VCaP (cell line): ENCODE measurements around the gene BRD9.
"Not testable (repeated sequence)": the region's sequence is repeated elsewhere in the genome, so short reads cannot be mapped to it uniquely, and the experiment has no call there.

Source experiments
- H3K27ac ChIP-seq: fragments of 450-650 bp; 2 replicates; pipeline ENCODE4 v1.5.1; 2017
- TF ChIP-seq, protein P1 (sequence below): fragments of 450-650 bp; conservative IDR thresholded peaks from 2 replicates; pipeline ENCODE4 v1.5.1; 2017; ENCODE audit warnings: mild to moderate bottlenecking, moderate library complexity

BRD9 gene

DNA sequence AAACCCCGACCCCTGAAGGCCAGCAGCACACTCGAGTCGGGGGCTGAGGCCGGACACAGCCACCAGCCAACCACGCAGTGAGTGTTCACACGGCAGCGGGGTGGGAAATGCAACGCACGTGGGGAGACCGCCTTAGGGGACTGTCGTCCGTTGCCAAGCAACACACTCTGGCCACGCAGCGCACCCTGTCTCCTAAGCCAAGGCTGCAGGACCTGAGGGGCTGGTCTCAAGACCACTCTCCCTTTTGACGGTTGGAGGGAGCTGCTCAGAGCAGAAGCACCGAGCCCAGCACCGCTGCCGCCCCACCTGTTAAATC, 7.5 kb downstream of the BRD9 start:
- H3K27ac ChIP-seq = no peak overlapping the region
- TF ChIP-seq, protein P1, sequence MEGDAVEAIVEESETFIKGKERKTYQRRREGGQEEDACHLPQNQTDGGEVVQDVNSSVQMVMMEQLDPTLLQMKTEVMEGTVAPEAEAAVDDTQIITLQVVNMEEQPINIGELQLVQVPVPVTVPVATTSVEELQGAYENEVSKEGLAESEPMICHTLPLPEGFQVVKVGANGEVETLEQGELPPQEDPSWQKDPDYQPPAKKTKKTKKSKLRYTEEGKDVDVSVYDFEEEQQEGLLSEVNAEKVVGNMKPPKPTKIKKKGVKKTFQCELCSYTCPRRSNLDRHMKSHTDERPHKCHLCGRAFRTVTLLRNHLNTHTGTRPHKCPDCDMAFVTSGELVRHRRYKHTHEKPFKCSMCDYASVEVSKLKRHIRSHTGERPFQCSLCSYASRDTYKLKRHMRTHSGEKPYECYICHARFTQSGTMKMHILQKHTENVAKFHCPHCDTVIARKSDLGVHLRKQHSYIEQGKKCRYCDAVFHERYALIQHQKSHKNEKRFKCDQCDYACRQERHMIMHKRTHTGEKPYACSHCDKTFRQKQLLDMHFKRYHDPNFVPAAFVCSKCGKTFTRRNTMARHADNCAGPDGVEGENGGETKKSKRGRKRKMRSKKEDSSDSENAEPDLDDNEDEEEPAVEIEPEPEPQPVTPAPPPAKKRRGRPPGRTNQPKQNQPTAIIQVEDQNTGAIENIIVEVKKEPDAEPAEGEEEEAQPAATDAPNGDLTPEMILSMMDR = no peak

DNA sequence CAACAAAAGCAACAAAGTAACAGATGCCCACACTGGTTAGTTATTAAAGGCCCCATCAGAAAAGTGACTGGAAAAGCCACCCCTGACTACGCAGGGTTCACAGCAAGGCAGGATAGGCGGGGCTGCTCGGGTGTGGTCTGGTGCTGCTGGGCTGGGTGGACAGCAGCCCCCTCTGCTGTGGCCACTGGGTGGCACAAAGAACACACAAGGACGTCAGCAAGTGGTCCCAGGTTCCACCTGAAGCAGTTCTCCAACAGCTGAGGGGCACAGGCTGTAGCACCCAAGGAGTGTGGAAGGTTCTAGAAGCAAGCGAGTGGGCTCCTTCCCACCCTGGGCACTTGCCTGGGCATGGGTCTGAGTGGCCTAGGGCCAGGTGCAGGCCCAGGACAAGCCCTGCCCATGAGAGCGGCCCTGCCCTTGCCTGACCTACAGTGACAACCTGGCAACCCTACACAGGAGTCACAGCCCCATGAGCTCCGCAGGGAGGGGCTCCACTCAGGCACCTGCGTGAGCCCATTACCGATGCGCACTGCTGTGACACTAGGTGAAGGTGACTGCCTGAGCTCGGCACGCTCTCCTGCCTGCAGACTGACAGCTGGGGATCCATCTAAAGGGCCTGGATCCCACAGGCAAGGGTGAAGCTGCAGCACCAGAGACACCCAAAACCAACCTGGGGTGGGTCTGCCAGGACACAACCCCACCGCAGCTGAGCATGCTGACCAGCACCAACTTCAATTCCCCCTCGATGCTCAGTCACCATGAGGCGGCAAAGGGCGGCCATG, 8.1 kb downstream of the BRD9 start:
- TF ChIP-seq, protein P1 = no peak
- H3K27ac ChIP-seq = no peak overlapping the region

DNA sequence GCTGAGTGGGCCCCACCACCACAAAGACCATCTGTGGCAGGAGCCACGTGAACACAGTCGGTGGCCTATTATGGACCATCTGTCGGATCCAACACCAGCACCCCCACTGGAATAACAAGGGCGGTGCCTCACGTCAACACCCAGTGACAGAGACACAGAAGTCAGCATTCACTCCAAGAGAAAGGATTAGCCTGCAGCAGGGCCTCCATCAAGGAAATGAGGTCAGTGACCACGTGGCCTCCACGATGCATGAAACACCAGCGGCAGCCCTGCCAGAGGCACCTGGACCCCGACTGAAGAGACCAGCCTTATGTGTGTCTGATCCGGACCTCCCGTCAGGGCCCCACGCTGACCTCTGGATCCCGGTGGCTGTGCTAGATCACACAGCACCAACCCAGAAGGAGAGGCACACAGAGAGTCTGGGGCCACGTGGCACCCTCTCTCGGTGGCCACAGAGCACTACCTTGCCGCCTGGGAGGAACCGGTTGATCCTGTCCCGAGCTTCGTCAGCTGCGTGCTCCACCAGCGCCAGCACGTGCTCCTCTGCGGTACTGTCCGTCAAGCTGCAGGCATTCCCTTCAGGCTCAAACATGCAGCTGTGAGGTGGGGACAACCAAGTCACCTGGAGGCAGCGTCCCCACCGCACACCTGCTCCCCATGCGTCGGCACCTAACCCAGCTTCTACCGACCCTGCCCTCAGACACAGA, 9.0 kb downstream of the BRD9 start:
- H3K27ac ChIP-seq = no peak overlapping the region
- TF ChIP-seq, protein P1 = no peak

DNA sequence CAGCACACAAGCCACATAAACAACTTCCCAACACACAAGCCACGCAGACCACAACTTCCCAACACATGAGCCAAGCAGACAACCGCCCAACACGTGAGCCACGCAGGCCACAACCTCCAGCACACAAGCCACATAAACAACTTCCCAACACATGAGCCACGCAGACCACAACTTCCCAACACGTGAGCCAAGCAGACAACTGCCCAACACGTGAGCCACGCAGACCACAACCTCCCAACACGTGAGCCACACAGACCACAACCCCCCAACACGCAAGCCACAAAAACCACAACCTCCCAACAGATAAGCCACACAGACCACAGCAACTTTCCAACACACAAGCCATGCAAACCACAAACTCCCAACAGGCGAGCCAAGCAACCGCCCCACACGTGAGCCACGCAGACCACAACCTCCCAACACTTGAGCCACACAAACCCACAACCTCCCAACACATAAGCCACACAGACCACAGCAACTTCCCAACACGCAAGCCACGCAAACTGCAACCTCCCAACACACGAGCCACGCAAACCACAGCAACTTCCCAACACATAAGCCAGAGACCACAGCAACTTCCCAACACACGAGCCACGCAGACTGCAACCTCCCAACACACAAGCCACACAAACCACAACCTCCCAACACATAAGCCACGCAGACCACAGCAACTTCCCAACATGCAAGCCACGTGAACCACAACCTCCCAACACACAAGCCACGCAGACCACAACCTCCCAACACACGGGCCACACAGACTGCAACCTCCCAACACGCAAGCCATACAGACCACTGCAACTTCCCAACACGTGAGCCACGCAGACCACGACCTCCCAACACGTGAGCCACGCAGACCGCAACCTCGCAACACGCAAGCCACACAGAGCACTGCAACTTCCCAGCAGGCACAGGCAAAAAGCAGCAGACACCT, 10.1 kb downstream of the BRD9 start:
- no peak overlapping the region for H3K27ac ChIP-seq
- TF ChIP-seq, protein P1 = no peak

DNA sequence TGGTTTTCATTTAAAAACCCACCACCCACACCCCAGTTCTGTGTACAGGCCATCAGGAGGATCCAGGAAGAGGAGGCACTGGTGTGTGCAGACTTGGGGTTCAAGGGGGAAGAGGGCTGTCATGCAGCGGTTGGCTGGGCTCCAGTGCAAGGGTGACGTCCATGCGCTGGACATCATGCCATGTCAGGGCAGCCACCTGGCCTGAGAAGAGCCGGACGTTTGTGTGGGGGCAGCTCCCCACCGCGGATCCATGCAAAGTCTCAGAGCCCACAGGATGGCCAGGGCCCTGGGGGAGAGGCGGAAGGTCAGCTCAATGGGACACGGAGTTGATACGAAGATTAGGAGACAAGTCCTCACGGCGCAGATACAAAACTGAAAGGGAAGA, 11.1 kb downstream of the BRD9 start:
- H3K27ac ChIP-seq = no peak overlapping the region
- TF ChIP-seq, protein P1 = no peak

DNA sequence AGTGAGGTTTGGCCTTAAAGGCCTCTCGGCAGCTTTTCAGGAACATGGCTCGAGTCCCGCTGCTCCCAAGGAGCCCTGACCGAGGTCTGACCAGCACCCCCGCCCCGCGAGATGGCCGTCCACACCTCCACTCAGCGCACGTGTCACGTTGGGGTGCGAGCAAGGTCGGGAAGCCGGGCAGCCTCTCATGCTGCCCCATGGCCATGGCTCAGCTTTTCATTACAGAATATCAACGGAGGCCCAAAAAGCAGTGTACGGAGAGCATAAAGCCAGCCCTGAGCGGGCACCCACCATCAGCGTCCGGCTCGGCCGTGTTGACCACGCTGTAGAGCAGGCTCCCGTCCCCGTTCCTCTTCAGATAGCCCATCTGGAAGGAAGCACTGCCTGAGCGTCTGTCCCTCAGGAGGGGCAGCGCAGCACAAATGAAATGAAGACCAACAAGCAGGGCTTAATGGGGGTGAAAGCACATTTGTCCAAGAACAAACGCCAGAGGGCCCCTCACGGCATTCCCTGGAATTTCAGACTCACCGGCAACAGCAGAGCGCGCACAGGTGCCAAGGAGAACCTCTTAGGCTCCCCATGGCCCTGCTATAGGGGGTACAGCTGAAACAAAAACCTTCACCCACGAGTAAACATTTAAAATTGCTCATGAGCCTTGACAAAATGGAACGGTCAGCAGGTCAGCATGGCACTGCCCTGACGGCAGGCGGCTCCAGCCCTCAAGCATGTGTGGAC, 11.6 kb downstream of the BRD9 start:
- TF ChIP-seq, protein P1 = no peak
- H3K27ac ChIP-seq = no peak overlapping the region

DNA sequence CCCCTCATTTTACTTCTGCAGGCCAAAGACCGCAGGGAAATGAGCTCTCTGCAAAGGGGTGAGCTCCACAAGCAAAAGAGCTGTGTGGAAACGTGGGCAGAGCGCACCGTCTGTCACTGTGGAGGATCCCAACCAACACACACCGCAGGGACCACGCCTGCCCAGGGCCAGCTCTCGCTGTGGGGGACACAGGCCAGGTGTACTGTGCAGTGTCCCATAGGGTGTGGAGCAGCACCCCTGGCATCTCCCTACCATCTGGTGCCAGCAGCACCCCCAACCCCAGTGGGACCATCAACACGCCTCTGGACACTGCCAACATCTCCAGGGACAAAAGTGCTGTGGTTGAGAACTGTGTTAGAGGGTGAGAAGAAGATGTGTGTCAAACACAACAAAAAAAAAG, 13.9 kb downstream of the BRD9 start:
- not testable (repeated sequence) for H3K27ac ChIP-seq
